ENCODE measurements around the gene BMP2. TPM values are rescaled to one million over a fixed set of nuclear protein-coding genes. Genes with fewer than 3 reads are reported as not detected.

BMP2 gene
- total RNA-seq, 1 donor from 2014 or later: 9.0 TPM

- FAIRE-seq (no peak), DNase-seq (ENCODE audit: low read depth) (no peak)
- H3K4me3 ChIP-seq (ENCODE audit: low read depth, low read length): no peak overlapping the region
- no peaks in the 10 kb centered on the region for H3K27me3 ChIP-seq (ENCODE audit: control insufficient read depth, insufficient read depth, low read length)
- H3K36me3 ChIP-seq (ENCODE audit: control insufficient read depth, insufficient read depth, low read length): no peaks in the 10 kb centered on the region
- no peak for TF ChIP-seq CTCF (IDR thresholded peaks at IDR 0.05; ENCODE audit: insufficient read depth, low read length, severe bottlenecking)
Measured at GRCh38 chr20:6740096-6740495, 27.4 kb upstream of the BMP2 start.

- Histone ChIP-seq H3K36me3 (ENCODE audit: control insufficient read depth, insufficient read depth, low read length) (no peaks in the 10 kb centered on the region), H3K27me3 (ENCODE audit: control insufficient read depth, insufficient read depth, low read length) (no peaks in the 10 kb centered on the region), H3K4me3 (ENCODE audit: low read depth, low read length) (no peak overlapping the region)
- TF ChIP-seq CTCF (IDR thresholded peaks at IDR 0.05; ENCODE audit: insufficient read depth, low read length, severe bottlenecking): no peak
- peak; percentile 58 for FAIRE-seq
- no peak for DNase-seq (ENCODE audit: low read depth)
Measured at GRCh38 chr20:6744180-6744579, 23.3 kb upstream of the BMP2 start.

GRCh38 chr20:6744805-6745204 lies 22.7 kb upstream of the BMP2 start:
- Histone ChIP-seq H3K36me3 (ENCODE audit: control insufficient read depth, insufficient read depth, low read length) (no peaks in the 10 kb centered on the region), H3K27me3 (ENCODE audit: control insufficient read depth, insufficient read depth, low read length) (no peaks in the 10 kb centered on the region), H3K4me3 (ENCODE audit: low read depth, low read length) (no peak overlapping the region)
- FAIRE-seq (no peak), DNase-seq (ENCODE audit: low read depth) (peak; percentile 30)
- no peak for TF ChIP-seq CTCF (IDR thresholded peaks at IDR 0.05; ENCODE audit: insufficient read depth, low read length, severe bottlenecking)

- TF ChIP-seq CTCF (IDR thresholded peaks at IDR 0.05; ENCODE audit: insufficient read depth, low read length, severe bottlenecking): no peak
- Histone ChIP-seq H3K36me3 (ENCODE audit: control insufficient read depth, insufficient read depth, low read length) (no peaks in the 10 kb centered on the region), H3K4me3 (ENCODE audit: low read depth, low read length) (no peak overlapping the region), H3K27me3 (ENCODE audit: control insufficient read depth, insufficient read depth, low read length) (no peaks in the 10 kb centered on the region)
- FAIRE-seq (peak; percentile 81), DNase-seq (ENCODE audit: low read depth) (peak; percentile 80)
Measured at GRCh38 chr20:6746901-6747609, 20.4 kb upstream of the BMP2 start.

- no peak for DNase-seq (ENCODE audit: low read depth)
Measured at GRCh38 chr20:6750438-6750837, 17.0 kb upstream of the BMP2 start.

More at GRCh38 chr20:6750438-6750837, 17.0 kb upstream of the BMP2 start:
- no peak for TF ChIP-seq CTCF (IDR thresholded peaks at IDR 0.05; ENCODE audit: insufficient read depth, low read length, severe bottlenecking)
- FAIRE-seq: no peak
- Histone ChIP-seq H3K36me3 (ENCODE audit: control insufficient read depth, insufficient read depth, low read length) (no peaks in the 10 kb centered on the region), H3K4me3 (ENCODE audit: low read depth, low read length) (no peak overlapping the region), H3K27me3 (ENCODE audit: control insufficient read depth, insufficient read depth, low read length) (no peaks in the 10 kb centered on the region)

All from bronchial epithelial cell (primary cell).